Heart left ventricle (tissue), 16 donors: ENCODE measurements around the gene ACO1. TPM values are rescaled to one million over a fixed set of nuclear protein-coding genes. Genes with fewer than 3 reads are reported as not detected.
A peak's percentile ranks its signal among the peaks of the same experiment; 100 is the strongest.

Experiments used
- ATAC-seq, 4 donors: fragments of 200-7000 bp; cut with Tn5 transposase; one replicate each; pipeline ENCODE4 v1.9.1; 2020 to 2022; ENCODE audit warnings: moderate library complexity in 4 of 4, mild to moderate bottlenecking in 3 of 4, moderate number of reproducible peaks in 1 of 4
- DNase-seq, 5 donors: peaks; one replicate each; pipeline ENCODE4 v3.0.0-alpha.2; 2020
- H3K27ac ChIP-seq, 12 donors: fragments of 200-600 bp; sonication (generic) in 4 of 12; one replicate each; pipeline versions ENCODE4 v1.5.0 to v1.8.0; 2016 to 2022; ENCODE audit warnings: mild to moderate bottlenecking in 2 of 12
- H3K27me3 ChIP-seq, 9 donors: fragments of 200-600 bp; sonication (generic) in 2 of 9; one replicate each; pipeline versions ENCODE4 v1.5.1 to v1.8.0; 2016 to 2022; ENCODE audit warnings: mild to moderate bottlenecking in 3 of 9
- H3K36me3 ChIP-seq, 9 donors: fragments of 200-600 bp; sonication (generic) in 2 of 9; one replicate each; pipeline versions ENCODE4 v1.5.0 to v1.8.0; 2018 to 2022; ENCODE audit warnings: mild to moderate bottlenecking in 2 of 9
- H3K4me1 ChIP-seq, 12 donors: fragments of 200-600 bp; sonication (generic) in 4 of 12; one replicate each; pipeline versions ENCODE4 v1.5.0 to v1.8.0; 2016 to 2022; ENCODE audit warnings: mild to moderate bottlenecking in 3 of 12
- H3K4me3 ChIP-seq, 12 donors: fragments of 200-600 bp; sonication (generic) in 4 of 12; one replicate each; pipeline versions ENCODE4 v1.5.0 to v1.8.0; 2017 to 2022; ENCODE audit warnings: mild to moderate bottlenecking in 9 of 12, moderate library complexity in 4 of 12
- H3K9me3 ChIP-seq, 12 donors: fragments of 200-600 bp; sonication (generic) in 4 of 12; one replicate each; pipeline versions ENCODE4 v1.5.0 to v1.8.0; 2016 to 2022; ENCODE audit warnings: mild to moderate bottlenecking in 1 of 12
- CTCF ChIP-seq, 12 donors: fragments of 200-600 bp; sonication (generic) in 4 of 12; IDR thresholded peaks; one replicate each; pipeline versions ENCODE4 v1.5.0 to v1.8.0; 2018 to 2022; ENCODE audit warnings: antibody characterized with exemption in 12 of 12, mild to moderate bottlenecking in 5 of 12
- POLR2A ChIP-seq, 2 donors: fragments of 450-650 bp; IDR thresholded peaks; one replicate each; pipeline ENCODE4 v1.6.1; 2017; ENCODE audit warnings: antibody characterized with exemption in 2 of 2, mild to moderate bottlenecking in 2 of 2, moderate library complexity in 2 of 2
- WGBS, 4 donors: extraction: QIAGEN DNeasy Blood & Tissue Kit in 2 of 4; methylation state at CpG; one replicate each; pipeline versions ENCODE4 v1.1.5 to v1.1.7; 2013 to 2018; 5-methylcytosine and 5-hydroxymethylcytosine counted together
- intact Hi-C, 10 donors: fragments of 100-400 bp; cut with DNase I; formaldehyde crosslinking; loops; one replicate each; pipeline versions ENCODE4 v1.11.1 to v1.14.2; 2022
- polyA plus RNA-seq, 2 donors: library from polyadenylated mRNA; stranded (reverse); fragments of 200-250 nt; gene quantifications; one replicate each; pipeline ENCODE4 v1.2.3, GENCODE V29; 2013
- total RNA-seq, 9 donors: library from RNA; depleted of rRNA in 2 of 9; stranded (reverse); fragments of >200 nt in 2 of 9; fragmentation: NEBNext Ultra II Directional in 3 of 9; extraction: Animal tissue kit (Norgen Biotek cat#: 25700) in 3 of 9; gene quantifications; one replicate each; pipeline versions ENCODE4 v1.1.0 to v1.2.4, GENCODE V29; 2016 to 2023
- donor health status: ischemic (EF 13 %, LVEDD 7.1; RV severe dilation, severe dysfunction).
- donor health status: healthy with polysubstance abuse.
- donor health status: DM: no; HTN: yes; CAD: no.
- donor health status: DM: no; HTN: no; CAD: no.
- donor health status: ischemic (EF 25% LVEDD 6.9; RV normal size, moderate dysfunction).
- donor health status: ischemic (EF 25% LVEDD 5.7; RV mildly dilated, moderate dysfunction).
- donor health status: healthy.
- donor health status: DM: yes; HTN: yes; CAD: no.
- donor health status: ischemic (EF 35%, LVEDD 5.7; RV mildly dilated, moderate dysfunction).
- donor health status: nonischemic (EF 11% LVEDD 7.7; RV severe dilation, severe dysfunction).
- donor health status: DM: yes; HTN: yes; CAD: no.
- donor health status: PGD.
- donor health status: ischemic (EF 29% LVEDD 5.4; RV normal size, mild dysfunction).
- donor health status: nonischemic (EF 23%, LVEDD 6.1; RV moderate dilation, normal function).

ACO1 gene
- total and polyA plus RNA-seq, 11 donors: 17.6 to 68.3 (median 60.7) TPM

DNA sequence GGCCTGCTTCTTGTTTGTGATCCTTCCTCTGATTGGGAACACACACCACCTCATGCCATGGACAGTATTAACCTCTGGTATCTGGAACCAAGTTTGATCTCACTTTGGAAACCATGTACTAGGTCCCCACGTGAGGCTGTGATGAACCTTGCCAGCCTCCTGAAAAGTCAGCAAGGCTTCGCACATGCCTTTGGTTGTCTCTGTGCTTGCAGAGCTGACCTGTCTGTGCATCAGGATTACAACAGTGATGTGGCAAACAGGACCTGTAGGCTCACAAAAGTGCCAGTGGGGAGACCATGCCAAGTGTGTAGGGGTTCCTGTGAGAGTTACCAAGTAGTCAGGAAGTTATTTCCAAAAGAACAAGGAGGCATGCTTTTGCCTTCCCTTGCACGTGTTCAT, 1.4 kb downstream of the ACO1 start:
- intact Hi-C loops: loop anchor here in 4 of 10 donors (2.0 to 10.0 kb wide), 8 partner anchors 46 to 581 kb away; partner anchors contain the start of genes RIGI (in 3 of the 4), NDUFB6 (in 1 of the 4), SMIM27 (in 1 of the 4) and TOPORS (in 1 of the 4)
- H3K27ac ChIP-seq: no peak overlapping the region
- H3K4me1 ChIP-seq: peaks cover 0 to 37% (median 19%) of the 10 kb centered on the region in 12 donors
- H3K36me3 ChIP-seq: peaks cover 0 to 5% (median 0%) of the 10 kb centered on the region in 9 donors
- DNase-seq (no peak), ATAC-seq (no peak)
- TF ChIP-seq CTCF (IDR thresholded peaks at IDR 0.05): no peak
- no peak for TF ChIP-seq POLR2A (IDR thresholded peaks at IDR 0.05)
- WGBS, 4 donors: 80 to 83% (median 83%) methylated on average over 3 of the region's 3 CpGs
- peak overlapping the region in 2 of 12 donors; percentile 77 to 85 for H3K4me3 ChIP-seq
- H3K27me3 ChIP-seq: no peaks in the 10 kb centered on the region
- no peaks in the 10 kb centered on the region for H3K9me3 ChIP-seq

- intact Hi-C loops: loop anchor here in 3 of 10 donors (5.0 to 10.0 kb wide), 5 partner anchors 45 to 580 kb away; partner anchors contain the start of genes RIGI (in 2 of the 3), SMIM27 (in 1 of the 3) and TOPORS (in 1 of the 3)
- Histone ChIP-seq H3K4me3 (no peak overlapping the region), H3K36me3 (peaks cover 0 to 5% (median 0%) of the 10 kb centered on the region in 9 donors), H3K4me1 (peaks cover 0 to 37% (median 19%) of the 10 kb centered on the region in 12 donors), H3K9me3 (no peaks in the 10 kb centered on the region), H3K27ac (no peak overlapping the region), H3K27me3 (no peaks in the 10 kb centered on the region)
- no peak for ATAC-seq
- 50 to 77% (median 63%) methylated on average over 1 of the region's 1 CpG for WGBS, 4 donors
- DNase-seq: no peak
- TF ChIP-seq CTCF (IDR thresholded peaks at IDR 0.05) (no peak), POLR2A (IDR thresholded peaks at IDR 0.05) (no peak)
Measured at GRCh38 chr9:32387256-32387655, 2.8 kb downstream of the ACO1 start.

GRCh38 chr9:32389365-32389764, 4.9 kb downstream of the ACO1 start:
- Histone ChIP-seq H3K4me1 (peaks cover 0 to 31% (median 17%) of the 10 kb centered on the region in 12 donors), H3K27me3 (no peaks in the 10 kb centered on the region), H3K9me3 (no peaks in the 10 kb centered on the region), H3K4me3 (no peak overlapping the region), H3K27ac (peak overlapping the region in 6 of 12 donors; percentile 2 to 60 (median 38)), H3K36me3 (peaks cover 0 to 5% (median 0%) of the 10 kb centered on the region in 9 donors)
- 57 to 69% (median 66%) methylated on average over 6 of the region's 6 CpGs for WGBS, 4 donors
- DNase-seq: peak in 3 of 5 donors; percentile 23 to 58 (median 41)
- TF ChIP-seq POLR2A (IDR thresholded peaks at IDR 0.05): no peak
- no peak for TF ChIP-seq CTCF (IDR thresholded peaks at IDR 0.05)
- intact Hi-C loops: loop anchor here in 3 of 10 donors (5.0 to 10.0 kb wide), 5 partner anchors 43 to 578 kb away; partner anchors contain the start of genes RIGI (in 2 of the 3), SMIM27 (in 1 of the 3) and TOPORS (in 1 of the 3)
- peak; percentile 46 to 70 (median 62) for ATAC-seq

GRCh38 chr9:32393911-32394310, 9.5 kb downstream of the ACO1 start:
- intact Hi-C loops: no loop called here
- 94 to 98% (median 96%) methylated on average over 2 of the region's 2 CpGs for WGBS, 4 donors
- no peaks in the 10 kb centered on the region for H3K27me3 ChIP-seq
- H3K4me1 ChIP-seq: peaks cover 0 to 22% (median 11%) of the 10 kb centered on the region in 12 donors
- H3K4me3 ChIP-seq: no peak overlapping the region
- DNase-seq (no peak), ATAC-seq (no peak)
- H3K27ac ChIP-seq: no peak overlapping the region
- TF ChIP-seq POLR2A (IDR thresholded peaks at IDR 0.05) (no peak), CTCF (IDR thresholded peaks at IDR 0.05) (no peak)
- no peaks in the 10 kb centered on the region for H3K9me3 ChIP-seq
- H3K36me3 ChIP-seq: peaks cover 0 to 4% (median 0%) of the 10 kb centered on the region in 9 donors
